RPMI8226 (cell line): ENCODE measurements around the gene RNF167.

ENCODE experiments used
- DNase-seq: peaks from one replicate; pipeline ENCODE4 v3.0.0-alpha.2; 2015

Gene RNF167

DNA sequence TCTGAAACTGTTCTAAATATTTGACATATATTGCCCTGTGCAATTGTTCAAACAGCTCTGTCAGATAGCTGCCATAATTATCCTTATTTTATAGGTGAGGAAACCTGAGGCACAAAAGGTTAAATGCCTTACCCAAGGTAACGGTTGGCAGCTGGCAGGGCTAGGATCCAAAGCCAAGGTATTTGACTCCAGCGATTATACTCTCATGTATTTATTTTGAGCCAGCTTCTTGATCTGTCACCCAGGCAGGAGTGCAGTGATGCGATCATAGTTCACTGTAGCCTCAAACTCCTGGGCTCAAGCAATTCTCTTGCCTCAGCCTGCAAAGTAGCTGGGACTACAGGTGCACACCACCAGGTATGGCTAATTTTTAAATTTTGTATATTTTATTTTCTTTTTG, 18.0 kb downstream of the RNF167 start:
- no peak for DNase-seq

GRCh38 chr17:4959261-4959965, 19.3 kb downstream of the RNF167 start:
- DNase-seq, result no peak

DNA sequence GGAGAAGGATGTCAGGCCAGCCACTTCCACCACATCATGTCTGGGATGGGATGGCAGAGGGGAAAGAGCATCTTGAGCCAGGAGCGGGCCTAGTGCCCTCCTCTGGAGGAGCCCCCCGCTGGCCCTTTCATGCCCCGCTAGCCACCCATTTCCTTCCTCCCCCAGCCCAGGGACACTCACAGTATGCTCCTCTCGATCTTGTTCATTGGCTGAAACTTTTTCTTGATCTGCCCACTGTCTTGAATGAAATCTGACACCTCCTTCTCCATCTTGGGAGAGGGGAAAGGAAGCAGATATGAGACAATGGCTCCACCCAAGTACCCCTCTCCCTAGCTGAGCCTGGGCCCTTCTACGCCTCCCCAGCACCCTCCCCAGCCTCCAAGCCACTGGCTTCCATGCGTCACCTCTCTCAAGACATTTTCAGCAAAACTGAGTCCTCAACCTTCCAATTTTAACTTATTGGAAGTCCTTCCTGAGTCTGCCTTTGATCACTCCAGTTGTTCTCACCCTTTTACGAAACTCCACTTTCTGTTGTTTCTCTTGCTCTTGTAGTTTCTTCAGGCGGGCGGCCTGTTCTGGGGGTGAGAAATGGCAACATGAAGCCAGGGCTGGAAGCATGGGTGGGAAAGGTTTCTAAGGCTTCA, 20.3 kb downstream of the RNF167 start:
- no peak for DNase-seq

DNA sequence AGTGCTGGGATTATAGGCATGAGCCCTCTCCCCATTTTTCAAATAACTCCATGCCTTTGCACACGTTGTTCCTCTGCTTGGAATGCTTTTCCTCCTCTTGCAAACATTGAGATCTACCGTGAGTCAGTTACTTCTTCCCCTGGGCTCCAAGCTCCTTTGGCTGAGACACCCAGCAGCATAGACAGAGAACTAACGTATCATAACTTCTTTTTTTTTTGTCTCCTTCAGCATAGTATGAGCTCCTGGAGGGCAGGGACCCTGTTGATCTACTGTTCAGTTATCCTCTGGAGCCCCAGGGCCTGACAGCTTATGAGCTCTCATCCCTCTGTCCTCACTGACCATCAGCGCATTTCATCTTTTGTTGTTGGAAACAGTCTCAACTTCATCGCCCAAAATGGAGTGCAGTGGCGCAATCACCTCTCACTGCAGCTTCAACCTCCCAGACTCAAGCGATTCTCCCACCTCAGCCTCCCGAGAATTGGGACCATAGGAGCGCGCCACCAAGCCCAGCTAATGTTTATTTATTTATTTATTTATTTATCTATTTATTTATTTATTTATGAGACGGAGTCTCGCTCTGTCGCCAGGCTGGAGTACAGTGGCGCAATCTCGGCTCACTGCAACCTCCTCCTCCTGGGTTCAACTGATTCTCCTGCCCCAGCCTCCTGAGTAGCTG, 25.4 kb downstream of the RNF167 start:
- DNase-seq, result no peak

DNA sequence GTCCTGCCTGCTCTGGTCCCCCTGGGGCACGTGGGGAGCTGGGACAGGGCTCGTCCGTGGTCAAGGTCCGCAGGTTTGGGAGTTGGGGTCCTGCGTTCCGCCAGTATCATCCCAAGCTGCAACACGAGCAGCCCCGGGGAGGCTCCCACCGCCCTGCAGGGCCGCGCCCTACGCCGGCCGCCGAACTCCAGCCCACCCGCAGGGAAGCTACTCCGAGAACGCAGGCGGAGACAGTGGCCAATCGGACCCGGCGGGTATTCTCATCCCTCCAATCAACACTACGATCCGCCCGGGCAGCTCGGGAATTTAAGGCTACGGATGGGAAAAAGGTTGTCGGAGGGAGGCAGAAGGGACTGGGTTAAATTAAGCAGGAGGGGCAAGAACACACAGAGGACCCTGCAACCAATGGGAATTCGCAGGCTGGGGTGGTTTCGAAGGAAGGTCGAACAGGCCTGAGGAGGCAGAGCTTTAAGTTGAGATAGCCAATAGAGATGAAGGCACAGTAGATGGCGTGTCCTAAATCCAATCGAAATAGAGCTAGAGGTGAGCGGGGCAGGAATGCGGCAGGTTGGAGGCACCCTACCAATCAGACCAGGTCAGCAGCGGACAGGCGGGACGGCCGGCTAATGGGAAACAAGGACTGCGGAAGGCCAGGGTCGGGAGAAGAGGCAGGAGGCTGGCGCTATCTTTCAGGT, 26.9 kb downstream of the RNF167 start:
- peak; percentile 95 for DNase-seq

- DNase-seq, result peak; percentile 94
Observed at GRCh38 chr17:4967539-4968485, 27.7 kb downstream of the RNF167 start, which contains the start of gene SPAG7. TSS of gene SPAG7 (minus strand) at chr17:4967817. CDS start at chr17:4967804, 13 bp downstream.

- no peak for DNase-seq
Observed at GRCh38 chr17:4968486-4969046, 28.5 kb downstream of the RNF167 start.

GRCh38 chr17:4969047-4969550, 29.0 kb downstream of the RNF167 start:
- no peak for DNase-seq

- no peak for DNase-seq
Observed at GRCh38 chr17:4969551-4970173, 29.6 kb downstream of the RNF167 start.

- no peak for DNase-seq
Observed at GRCh38 chr17:4970273-4970672, 30.2 kb downstream of the RNF167 start.

GRCh38 chr17:4971826-4972225, 31.8 kb downstream of the RNF167 start:
- DNase-seq, result no peak

DNA sequence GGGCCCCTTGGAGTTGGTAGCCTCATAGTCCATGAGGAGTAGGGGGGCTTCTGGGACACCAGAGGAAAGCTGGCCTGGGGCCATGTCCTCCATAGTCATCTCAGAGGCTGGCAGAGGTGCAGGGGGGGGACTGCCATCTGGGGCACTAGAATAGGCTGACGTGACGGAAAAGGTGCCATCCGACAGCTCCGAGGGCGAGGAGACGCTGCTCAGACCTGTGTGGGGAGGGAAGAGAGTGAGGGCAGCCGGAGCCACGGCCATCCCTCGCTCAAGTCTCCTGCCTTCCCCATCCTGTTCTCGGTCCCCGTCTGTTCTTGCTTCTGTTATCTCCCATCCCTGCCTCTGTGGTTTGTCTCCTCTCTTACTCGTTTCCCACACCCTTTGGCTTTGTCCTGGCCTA, 32.3 kb downstream of the RNF167 start:
- no peak for DNase-seq

DNA sequence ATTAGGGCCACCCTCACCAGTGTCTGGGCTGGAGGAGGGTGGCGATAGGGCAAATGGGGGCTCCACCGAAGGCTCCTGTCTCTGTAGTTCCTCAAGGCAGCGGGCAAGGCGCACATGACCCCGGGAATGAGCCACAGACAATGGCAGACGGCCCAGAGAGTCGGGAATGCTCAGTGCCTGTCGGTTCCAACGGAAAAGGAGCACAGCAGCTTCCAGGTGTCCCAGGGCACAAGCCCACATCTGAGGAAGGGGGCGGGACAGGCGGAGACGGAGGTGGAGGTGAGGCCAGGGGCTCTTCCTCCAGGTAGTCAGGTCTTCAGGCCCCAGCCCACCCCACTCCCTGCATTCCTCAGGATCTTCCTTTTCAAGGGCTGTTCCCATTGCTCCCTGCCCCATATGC, 32.7 kb downstream of the RNF167 start:
- DNase-seq, result no peak

DNA sequence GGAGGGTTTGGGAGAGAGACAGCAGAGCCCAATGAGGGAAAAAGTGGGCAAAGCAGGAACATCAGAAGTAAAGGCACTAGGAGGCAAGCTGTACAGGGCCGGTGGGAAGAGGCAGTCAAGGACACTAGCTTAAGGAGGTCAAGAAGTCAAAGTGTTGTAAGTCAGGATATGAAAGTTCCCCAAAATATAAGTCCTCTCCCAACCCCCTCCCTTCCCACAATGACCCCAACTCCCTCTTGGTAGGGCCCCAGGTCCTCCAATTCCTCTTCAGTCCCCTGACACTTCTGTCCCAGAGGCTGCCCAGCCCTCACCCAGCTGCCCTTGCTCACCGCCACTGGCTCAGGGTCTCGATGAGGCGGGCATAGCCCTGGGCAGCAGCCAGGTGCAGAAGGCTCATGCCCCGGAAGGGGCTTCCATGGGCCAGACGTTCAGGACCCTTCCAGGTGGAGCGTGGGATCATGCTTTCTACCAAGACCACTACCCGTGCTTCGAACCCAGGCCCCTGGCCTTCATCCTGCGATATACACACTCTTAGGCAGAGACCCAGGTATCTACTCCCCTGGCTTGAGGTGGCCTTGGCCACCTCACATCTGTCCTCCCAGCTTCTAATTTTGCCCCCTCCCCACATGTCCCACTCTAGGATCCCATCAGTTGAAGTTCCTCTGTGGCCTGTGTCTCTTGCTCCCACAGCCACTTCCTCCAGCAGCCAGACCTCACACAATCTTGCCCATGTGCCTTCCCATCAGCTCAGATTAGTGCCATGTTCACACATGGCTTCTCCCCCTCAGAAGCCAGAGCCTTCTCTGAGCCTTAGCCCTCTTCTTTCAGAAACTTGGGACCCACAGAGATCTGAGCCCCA, 33.4 kb downstream of the RNF167 start:
- DNase-seq, result no peak

DNA sequence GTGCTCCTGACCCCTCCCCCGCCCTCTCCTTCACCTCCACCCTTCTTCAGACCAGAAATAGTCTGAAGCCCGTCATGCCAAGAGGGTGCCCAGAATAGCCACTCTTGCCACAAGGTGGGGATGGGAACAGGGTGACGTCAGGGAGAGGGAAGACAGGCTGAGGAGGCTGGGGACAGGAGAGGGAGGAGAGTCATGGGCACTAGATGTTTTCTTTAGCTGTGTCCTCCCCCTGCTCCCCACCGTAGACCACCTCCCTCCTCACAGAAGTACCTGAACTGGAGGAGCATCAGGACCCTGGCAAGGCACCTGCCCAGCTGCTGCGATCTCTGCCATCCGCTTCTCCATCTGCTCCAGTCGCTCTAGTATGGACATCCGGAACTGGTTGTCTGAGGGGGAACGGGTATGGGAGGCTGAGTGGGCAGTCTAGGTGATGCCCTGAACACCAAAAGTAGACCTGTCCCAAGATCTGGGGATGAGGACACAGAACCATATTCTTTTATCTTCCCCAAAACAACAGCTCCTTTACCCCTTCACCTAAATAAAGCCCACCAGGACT, 34.1 kb downstream of the RNF167 start:
- DNase-seq, result no peak

DNA sequence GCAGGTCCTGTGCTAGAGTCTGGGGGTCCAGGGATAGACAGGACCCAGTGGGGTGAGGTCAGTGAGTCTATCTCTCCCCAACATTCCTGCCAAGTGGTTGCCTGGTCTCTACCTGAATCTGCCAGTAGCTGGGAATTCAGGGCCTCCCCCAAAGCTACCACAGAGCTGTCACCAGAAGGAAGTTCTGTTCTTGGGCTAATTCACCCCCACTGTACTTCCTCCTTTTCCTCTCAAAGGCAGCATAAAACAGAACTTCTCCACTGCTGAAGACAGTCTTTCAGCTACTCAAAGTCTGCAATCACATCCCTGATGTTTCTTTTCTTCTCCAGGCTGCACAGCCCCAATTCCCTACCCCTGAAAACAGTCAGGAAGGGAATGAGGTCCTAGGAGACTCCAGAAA, 38.7 kb downstream of the RNF167 start:
- no peak for DNase-seq

DNA sequence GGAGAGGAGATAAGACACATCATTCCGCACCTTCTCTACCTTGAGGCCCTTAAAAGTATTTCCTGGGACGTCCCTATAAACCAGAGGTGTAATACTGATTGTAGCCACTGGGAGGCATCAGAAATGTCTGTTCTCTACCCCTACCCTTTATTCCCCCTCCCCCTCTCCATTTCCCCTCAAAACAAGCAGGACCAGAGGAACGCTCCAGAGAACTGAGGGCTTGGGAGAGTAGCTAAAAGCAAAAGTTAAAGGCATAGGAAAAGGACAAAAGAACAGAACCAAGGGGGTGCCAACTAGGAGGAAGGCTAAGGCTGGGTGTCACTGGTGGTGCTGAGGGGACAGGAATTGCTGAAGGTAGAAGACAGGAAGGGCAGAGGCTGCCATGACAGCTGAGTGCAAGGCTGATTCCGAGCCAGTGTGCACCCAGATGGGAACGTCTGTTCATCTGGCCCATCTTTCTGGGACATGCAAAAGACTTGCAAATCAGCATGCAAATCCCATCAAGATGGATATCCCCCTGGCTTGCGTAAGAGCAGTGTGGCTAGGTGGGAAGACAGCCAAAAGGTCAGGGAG, 40.7 kb downstream of the RNF167 start:
- peak; percentile 52 for DNase-seq

GRCh38 chr17:4982305-4982704, 42.2 kb downstream of the RNF167 start:
- no peak for DNase-seq

- DNase-seq, result no peak
Observed at GRCh38 chr17:4986403-4986802, 46.3 kb downstream of the RNF167 start.
